ENCODE data around the gene ARL3. TPM values are rescaled to one million over a fixed set of nuclear protein-coding genes. Genes with fewer than 3 reads are reported as not detected.

ARL3 gene
- total and polyA plus RNA-seq, 2 of the 4 experiments (the other 2 are of a cell fraction), result 5.0 to 14.3 TPM

DNA sequence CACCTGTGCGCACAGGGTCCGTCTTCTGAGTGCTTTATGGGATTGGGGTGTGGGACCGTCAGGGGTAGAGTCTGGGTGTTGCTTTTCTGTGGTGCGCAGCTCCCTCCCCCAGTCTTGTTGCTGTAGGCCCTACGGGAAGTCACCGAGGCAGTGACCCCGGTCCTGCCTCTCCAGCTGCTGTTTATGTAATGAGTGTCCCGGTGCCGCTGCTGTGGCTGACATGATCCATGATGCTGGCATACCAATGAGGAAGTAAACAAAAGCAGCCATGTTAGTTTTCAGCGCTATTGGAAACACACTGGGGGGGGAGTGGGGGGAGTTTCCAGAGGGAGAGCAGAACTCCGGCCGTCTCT lies 68.8 kb downstream of the ARL3 start:
- peak overlapping the region; percentile 14; the same call in 1 of the 2 replicates for H2BK20ac ChIP-seq (ENCODE audit: low read depth, low read length)
- peak overlapping the region; percentile 84 for H3K9ac ChIP-seq (ENCODE audit: low read depth, low read length)
- H2AK5ac ChIP-seq (ENCODE audit: low read depth, low read length), result peak overlapping the region; percentile 92
- H4K8ac ChIP-seq (ENCODE audit: low read depth in 2 of 2, low read length in 2 of 2), result peak overlapping the region; percentile 27 to 66; a peak in 2 of 4 replicates
- in situ Hi-C loops (cut with MboI; ENCODE audit: low sequenced_read_pairs) (no loop called here), dilution Hi-C loops (cut with HindIII; ENCODE audit: low sequenced_read_pairs, unreplicated experiment) (no loop called here), intact Hi-C loops (cut with micrococcal nuclease) (loop anchor here (10.0 kb wide), 1 partner anchor 251 kb away; the partner anchor contains the start of gene NFKB2)
- DNase-seq, result peak; percentile 78
- H3K79me1 ChIP-seq (ENCODE audit: low read depth in 1 of 2, low read length in 2 of 2), result peaks cover 0 to 47% of the 10 kb centered on the region in 2 experiments; a peak in 2 of 4 replicates
- H2AK9ac ChIP-seq (replicated peaks; ENCODE audit: low read depth, low read length, poor library complexity), result peak overlapping the region; percentile 94
- no peaks in the 10 kb centered on the region for H3K9me3 ChIP-seq (ENCODE audit: control insufficient read depth, insufficient read depth, low read length)
- H3K27ac ChIP-seq (ENCODE audit: insufficient read depth, low read length), result peak overlapping the region; percentile 92
- H3K4me3 ChIP-seq (ENCODE audit: insufficient read depth, low read depth, low read length), result peak overlapping the region; percentile 77
- peak overlapping the region; percentile 76 for H2BK120ac ChIP-seq (ENCODE audit: low read depth, low read length)
- peak overlapping the region; percentile 89 for H2BK5ac ChIP-seq (ENCODE audit: low read depth, low read length, poor library complexity, severe bottlenecking)
- peak overlapping the region; percentile 36 for H4K5ac ChIP-seq (ENCODE audit: low read depth, low read length)
- H3K14ac ChIP-seq (replicated peaks; ENCODE audit: low read depth, low read length), result peak overlapping the region; percentile 85
- peaks cover 28% of the 10 kb centered on the region for H3K9me1 ChIP-seq (ENCODE audit: insufficient read depth, low read length)
- peak overlapping the region; percentile 72 for H3K4ac ChIP-seq (ENCODE audit: low read depth, low read length)
- WGBS, 2 experiments (ENCODE audit: extremely low coverage in 2 of 2, insufficient read length in 1 of 2), result no CpG with 5 or more reads among the region's 12 CpGs
- peak overlapping the region; percentile 61 for H3K18ac ChIP-seq (ENCODE audit: low read depth, low read length)
- H3K27me3 ChIP-seq (ENCODE audit: control insufficient read depth, insufficient read depth, low read length), result no peaks in the 10 kb centered on the region
- peaks cover 32% of the 10 kb centered on the region for H3K4me1 ChIP-seq (ENCODE audit: control insufficient read depth, insufficient read depth, low read length)
- H2AFZ ChIP-seq (replicated peaks; ENCODE audit: low read length, poor library complexity), result peak overlapping the region; percentile 73
- H2BK15ac ChIP-seq (ENCODE audit: low read depth, low read length), result peak overlapping the region; percentile 37; the same call in 1 of the 3 replicates
- H3K23ac ChIP-seq (ENCODE audit: low read depth, low read length), result peak overlapping the region; percentile 63
- no TSS peak for BruUV-seq (replicated peaks)
- H4K91ac ChIP-seq (ENCODE audit: insufficient read depth, low read depth, low read length), result peak overlapping the region; percentile 88
- POLR2A ChIA-PET (ENCODE audit: unreplicated experiment), result interaction anchor here (1.3 to 1.9 kb wide), 2 partner anchors 16 to 31 kb away, joined by 4 to 14 read pairs; no protein-coding TSS in a partner anchor
- H4K20me1 ChIP-seq (ENCODE audit: insufficient read depth, low read length), result peaks cover 60% of the 10 kb centered on the region
- TF ChIP-seq RAD21 (IDR thresholded peaks at IDR 0.05; ENCODE audit: low read length), result no peak
- no peak for TF ChIP-seq RCOR1 (IDR thresholded peaks at IDR 0.05; ENCODE audit: insufficient replicate concordance, low read length)
- TF ChIP-seq, protein P1, sequence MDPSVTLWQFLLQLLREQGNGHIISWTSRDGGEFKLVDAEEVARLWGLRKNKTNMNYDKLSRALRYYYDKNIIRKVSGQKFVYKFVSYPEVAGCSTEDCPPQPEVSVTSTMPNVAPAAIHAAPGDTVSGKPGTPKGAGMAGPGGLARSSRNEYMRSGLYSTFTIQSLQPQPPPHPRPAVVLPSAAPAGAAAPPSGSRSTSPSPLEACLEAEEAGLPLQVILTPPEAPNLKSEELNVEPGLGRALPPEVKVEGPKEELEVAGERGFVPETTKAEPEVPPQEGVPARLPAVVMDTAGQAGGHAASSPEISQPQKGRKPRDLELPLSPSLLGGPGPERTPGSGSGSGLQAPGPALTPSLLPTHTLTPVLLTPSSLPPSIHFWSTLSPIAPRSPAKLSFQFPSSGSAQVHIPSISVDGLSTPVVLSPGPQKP (IDR thresholded peaks at IDR 0.05; ENCODE audit: borderline replicate concordance, low read depth, low read length), result no peak
- TF ChIP-seq RFX5 (IDR thresholded peaks at IDR 0.05; ENCODE audit: low read depth, low read length), result no peak
- no peak for TF ChIP-seq FOS (IDR thresholded peaks at IDR 0.05; ENCODE audit: low read depth, low read length)
- no peak for TF ChIP-seq NFE2L2 (IDR thresholded peaks at IDR 0.05; ENCODE audit: low read depth, low read length)
- no peak for TF ChIP-seq MAFK (IDR thresholded peaks at IDR 0.05; ENCODE audit: low read depth, low read length)
- no peak for TF ChIP-seq POLR2A (IDR thresholded peaks at IDR 0.05; ENCODE audit: low read depth, low read length)
- no peak for TF ChIP-seq CEBPB (IDR thresholded peaks at IDR 0.05; ENCODE audit: low read depth, low read length)
- TF ChIP-seq BHLHE40 (IDR thresholded peaks at IDR 0.05; ENCODE audit: low read depth, low read length), result no peak
- no peak for TF ChIP-seq MXI1 (IDR thresholded peaks at IDR 0.05; ENCODE audit: borderline replicate concordance, low read depth, low read length)
- TF ChIP-seq, protein P2, sequence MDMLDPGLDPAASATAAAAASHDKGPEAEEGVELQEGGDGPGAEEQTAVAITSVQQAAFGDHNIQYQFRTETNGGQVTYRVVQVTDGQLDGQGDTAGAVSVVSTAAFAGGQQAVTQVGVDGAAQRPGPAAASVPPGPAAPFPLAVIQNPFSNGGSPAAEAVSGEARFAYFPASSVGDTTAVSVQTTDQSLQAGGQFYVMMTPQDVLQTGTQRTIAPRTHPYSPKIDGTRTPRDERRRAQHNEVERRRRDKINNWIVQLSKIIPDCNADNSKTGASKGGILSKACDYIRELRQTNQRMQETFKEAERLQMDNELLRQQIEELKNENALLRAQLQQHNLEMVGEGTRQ (IDR thresholded peaks at IDR 0.05; ENCODE audit: low read depth, low read length), result no peak
- TF ChIP-seq CHD1 (IDR thresholded peaks at IDR 0.05; ENCODE audit: low read depth, low read length), result no peak; the same call in 1 of the 2 replicates
- no peak for TF ChIP-seq MAZ (IDR thresholded peaks at IDR 0.05; ENCODE audit: borderline replicate concordance, low read depth, low read length)
- TF ChIP-seq SMC3 (IDR thresholded peaks at IDR 0.05; ENCODE audit: low read depth, low read length), result no peak
- peak; percentile 0 for ATAC-seq (ENCODE audit: low read depth)
- peak overlapping the region; percentile 98 for H3K56ac ChIP-seq (ENCODE audit: extremely low read depth, insufficient read depth, low read length)
- peak overlapping the region; percentile 70 for H3K4me2 ChIP-seq (ENCODE audit: low read depth, low read length)
- peaks cover 16% of the 10 kb centered on the region for H3K36me3 ChIP-seq (ENCODE audit: control insufficient read depth, insufficient read depth, low read length)
- CTCF ChIA-PET, result no interaction called here

All from IMR-90 (cell line).